ENCODE measurements around the gene STT3B. TPM values are rescaled to one million over a fixed set of nuclear protein-coding genes. Genes with fewer than 3 reads are reported as not detected.

STT3B gene
- total and polyA plus RNA-seq, 2 of the 13 experiments (the other 11 are each of a cell fraction or from before 2014, with no cell fraction given) = 85.0 to 205 TPM

GRCh38 chr3:31532587-31533168, at the start of gene STT3B (continued):
- TF ChIP-seq ZHX2 (IDR thresholded peaks at IDR 0.05; ENCODE audit: low read depth) (no peak), ZHX2 (CRISPR knock-in tag; IDR thresholded peaks at IDR 0.05; ENCODE audit: borderline replicate concordance) (no peak), SPEN (CRISPR knock-in tag; IDR thresholded peaks at IDR 0.05; ENCODE audit: low read depth) (no peak), PITX1 (CRISPR knock-in tag; IDR thresholded peaks at IDR 0.05) (no peak), ZNF724P (CRISPR knock-in tag; IDR thresholded peaks at IDR 0.05; ENCODE audit: borderline replicate concordance) (no peak), EED (CRISPR knock-in tag; IDR thresholded peaks at IDR 0.05) (no peak), ZFP1 (CRISPR knock-in tag; IDR thresholded peaks at IDR 0.05) (no peak), CAMTA2 (CRISPR knock-in tag; IDR thresholded peaks at IDR 0.05; ENCODE audit: borderline replicate concordance) (no peak), ZNF746 (CRISPR knock-in tag; IDR thresholded peaks at IDR 0.05) (no peak), TEAD2 (CRISPR knock-in tag; IDR thresholded peaks at IDR 0.05) (no peak), FLYWCH1 (CRISPR knock-in tag; IDR thresholded peaks at IDR 0.05) (no peak), ZC3H13 (CRISPR knock-in tag; IDR thresholded peaks at IDR 0.05) (no peak), NFYB (CRISPR knock-in tag; IDR thresholded peaks at IDR 0.05) (no peak), WIZ (CRISPR knock-in tag; IDR thresholded peaks at IDR 0.05) (no peak), RBAK (CRISPR knock-in tag; IDR thresholded peaks at IDR 0.05) (no peak), ZNF446 (CRISPR knock-in tag; IDR thresholded peaks at IDR 0.05) (0 out of 2 replicates have a peak, but pooled peaks have one; percentile 53)
- TF ChIP-seq, protein P1, sequence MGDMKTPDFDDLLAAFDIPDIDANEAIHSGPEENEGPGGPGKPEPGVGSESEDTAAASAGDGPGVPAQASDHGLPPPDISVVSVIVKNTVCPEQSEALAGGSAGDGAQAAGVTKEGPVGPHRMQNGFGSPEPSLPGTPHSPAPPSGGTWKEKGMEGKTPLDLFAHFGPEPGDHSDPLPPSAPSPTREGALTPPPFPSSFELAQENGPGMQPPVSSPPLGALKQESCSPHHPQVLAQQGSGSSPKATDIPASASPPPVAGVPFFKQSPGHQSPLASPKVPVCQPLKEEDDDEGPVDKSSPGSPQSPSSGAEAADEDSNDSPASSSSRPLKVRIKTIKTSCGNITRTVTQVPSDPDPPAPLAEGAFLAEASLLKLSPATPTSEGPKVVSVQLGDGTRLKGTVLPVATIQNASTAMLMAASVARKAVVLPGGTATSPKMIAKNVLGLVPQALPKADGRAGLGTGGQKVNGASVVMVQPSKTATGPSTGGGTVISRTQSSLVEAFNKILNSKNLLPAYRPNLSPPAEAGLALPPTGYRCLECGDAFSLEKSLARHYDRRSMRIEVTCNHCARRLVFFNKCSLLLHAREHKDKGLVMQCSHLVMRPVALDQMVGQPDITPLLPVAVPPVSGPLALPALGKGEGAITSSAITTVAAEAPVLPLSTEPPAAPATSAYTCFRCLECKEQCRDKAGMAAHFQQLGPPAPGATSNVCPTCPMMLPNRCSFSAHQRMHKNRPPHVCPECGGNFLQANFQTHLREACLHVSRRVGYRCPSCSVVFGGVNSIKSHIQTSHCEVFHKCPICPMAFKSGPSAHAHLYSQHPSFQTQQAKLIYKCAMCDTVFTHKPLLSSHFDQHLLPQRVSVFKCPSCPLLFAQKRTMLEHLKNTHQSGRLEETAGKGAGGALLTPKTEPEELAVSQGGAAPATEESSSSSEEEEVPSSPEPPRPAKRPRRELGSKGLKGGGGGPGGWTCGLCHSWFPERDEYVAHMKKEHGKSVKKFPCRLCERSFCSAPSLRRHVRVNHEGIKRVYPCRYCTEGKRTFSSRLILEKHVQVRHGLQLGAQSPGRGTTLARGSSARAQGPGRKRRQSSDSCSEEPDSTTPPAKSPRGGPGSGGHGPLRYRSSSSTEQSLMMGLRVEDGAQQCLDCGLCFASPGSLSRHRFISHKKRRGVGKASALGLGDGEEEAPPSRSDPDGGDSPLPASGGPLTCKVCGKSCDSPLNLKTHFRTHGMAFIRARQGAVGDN (CRISPR knock-in tag; IDR thresholded peaks at IDR 0.05) = no peak; the same call in 1 of the 2 replicates
- TF ChIP-seq, protein P2, sequence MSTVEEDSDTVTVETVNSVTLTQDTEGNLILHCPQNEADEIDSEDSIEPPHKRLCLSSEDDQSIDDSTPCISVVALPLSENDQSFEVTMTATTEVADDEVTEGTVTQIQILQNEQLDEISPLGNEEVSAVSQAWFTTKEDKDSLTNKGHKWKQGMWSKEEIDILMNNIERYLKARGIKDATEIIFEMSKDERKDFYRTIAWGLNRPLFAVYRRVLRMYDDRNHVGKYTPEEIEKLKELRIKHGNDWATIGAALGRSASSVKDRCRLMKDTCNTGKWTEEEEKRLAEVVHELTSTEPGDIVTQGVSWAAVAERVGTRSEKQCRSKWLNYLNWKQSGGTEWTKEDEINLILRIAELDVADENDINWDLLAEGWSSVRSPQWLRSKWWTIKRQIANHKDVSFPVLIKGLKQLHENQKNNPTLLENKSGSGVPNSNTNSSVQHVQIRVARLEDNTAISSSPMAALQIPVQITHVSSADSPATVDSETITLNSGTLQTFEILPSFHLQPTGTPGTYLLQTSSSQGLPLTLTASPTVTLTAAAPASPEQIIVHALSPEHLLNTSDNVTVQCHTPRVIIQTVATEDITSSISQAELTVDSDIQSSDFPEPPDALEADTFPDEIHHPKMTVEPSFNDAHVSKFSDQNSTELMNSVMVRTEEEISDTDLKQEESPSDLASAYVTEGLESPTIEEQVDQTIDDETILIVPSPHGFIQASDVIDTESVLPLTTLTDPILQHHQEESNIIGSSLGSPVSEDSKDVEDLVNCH (CRISPR knock-in tag; IDR thresholded peaks at IDR 0.05) = no peak
